Measurements from ENCODE around the gene JADE1. TPM values are rescaled to one million over a fixed set of nuclear protein-coding genes. Genes with fewer than 3 reads are reported as not detected.

JADE1 gene
- total and polyA plus RNA-seq, 2 of the 4 experiments (the other 2 are of a cell fraction), result 13.8 to 32.6 TPM

DNA sequence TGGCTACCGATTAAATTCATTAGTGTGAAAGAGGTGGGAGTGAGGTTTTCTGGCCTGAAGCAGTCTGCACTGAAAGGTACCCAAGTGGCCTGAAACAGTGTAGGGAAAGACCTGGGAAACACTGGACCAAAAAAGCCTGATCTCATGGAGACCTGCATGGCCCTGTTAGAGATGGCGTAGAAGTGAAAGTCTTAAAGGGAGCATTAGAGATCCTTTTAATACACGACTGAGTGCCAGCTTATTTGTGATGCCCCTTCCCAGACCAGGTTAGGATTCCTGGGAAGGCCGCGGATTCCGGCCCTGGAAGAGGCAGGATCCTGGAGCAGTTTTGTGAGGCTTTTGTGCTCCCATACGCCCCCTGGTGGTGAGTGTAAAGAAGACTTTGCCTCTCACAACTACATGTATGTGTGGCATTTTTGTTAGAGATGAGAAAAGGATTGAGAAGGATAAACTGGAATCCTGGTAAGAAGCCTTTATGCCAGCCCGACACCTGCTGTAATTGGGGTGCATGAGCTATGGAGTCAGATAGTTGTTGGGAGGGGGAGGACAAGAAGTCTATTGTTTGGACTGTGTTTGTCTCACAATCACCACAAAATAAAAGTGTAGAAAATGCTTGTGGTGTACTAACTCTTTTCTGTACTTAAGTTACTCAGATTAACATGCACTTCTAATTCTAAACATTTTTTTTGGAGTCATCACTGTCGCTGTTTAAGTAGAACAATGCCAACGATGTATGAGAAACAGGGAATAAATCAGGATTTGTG lies 54.0 kb downstream of the JADE1 start:
- H4K91ac ChIP-seq (ENCODE audit: insufficient read depth, low read depth, low read length), result peak overlapping the region; percentile 46
- H3K27me3 ChIP-seq (ENCODE audit: control insufficient read depth, insufficient read depth, low read length), result no peaks in the 10 kb centered on the region
- peak overlapping the region; percentile 29 to 83; a peak in 3 of 4 replicates for H4K8ac ChIP-seq (ENCODE audit: low read depth in 2 of 2, low read length in 2 of 2)
- WGBS, 2 experiments (ENCODE audit: extremely low coverage in 2 of 2, insufficient read length in 1 of 2), result no CpG with 5 or more reads among the region's 10 CpGs
- ATAC-seq (ENCODE audit: low read depth) (peak; percentile 65; the same call in 1 of the 2 replicates), DNase-seq (peak; percentile 80)
- CTCF ChIA-PET, result interaction anchor here (0.7 kb wide), 1 partner anchor 409 kb away, joined by 3 read pairs; no protein-coding TSS in a partner anchor
- H2BK15ac ChIP-seq (ENCODE audit: low read depth, low read length), result peak overlapping the region; percentile 43; the same call in 2 of the 3 replicates
- POLR2A ChIA-PET (ENCODE audit: unreplicated experiment), result no interaction called here
- peak overlapping the region; percentile 74 for H3K14ac ChIP-seq (replicated peaks; ENCODE audit: low read depth, low read length)
- H3K4me3 ChIP-seq (ENCODE audit: insufficient read depth, low read depth, low read length), result no peak overlapping the region
- no TSS peak for BruUV-seq (replicated peaks)
- peak overlapping the region; percentile 13 for H4K5ac ChIP-seq (ENCODE audit: low read depth, low read length)
- peaks cover 39% of the 10 kb centered on the region for H3K36me3 ChIP-seq (ENCODE audit: control insufficient read depth, insufficient read depth, low read length)
- peaks cover 31% of the 10 kb centered on the region for H3K9me1 ChIP-seq (ENCODE audit: insufficient read depth, low read length)
- H2AK5ac ChIP-seq (ENCODE audit: low read depth, low read length), result peak overlapping the region; percentile 93
- H2BK5ac ChIP-seq (ENCODE audit: low read depth, low read length, poor library complexity, severe bottlenecking), result peak overlapping the region; percentile 58
- peak overlapping the region; percentile 85 for H2BK120ac ChIP-seq (ENCODE audit: low read depth, low read length)
- H3K4me1 ChIP-seq (ENCODE audit: control insufficient read depth, insufficient read depth, low read length), result peaks cover 24% of the 10 kb centered on the region
- no peak overlapping the region for H3K4me2 ChIP-seq (ENCODE audit: low read depth, low read length)
- H2BK20ac ChIP-seq (ENCODE audit: low read depth, low read length), result peak overlapping the region; percentile 75; the same call in 1 of the 2 replicates
- peak overlapping the region; percentile 46; the same call in 1 of the 2 replicates for H3K23ac ChIP-seq (ENCODE audit: low read depth, low read length)
- H2AK9ac ChIP-seq (replicated peaks; ENCODE audit: low read depth, low read length, poor library complexity), result peak overlapping the region; percentile 34
- TF ChIP-seq RAD21 (IDR thresholded peaks at IDR 0.05; ENCODE audit: low read length) (peak; percentile 78), SMC3 (IDR thresholded peaks at IDR 0.05; ENCODE audit: low read depth, low read length) (peak; percentile 93), CTCF (conservative IDR thresholded peaks at IDR 0.05; ENCODE audit: low read depth, low read length) (peak; percentile 79), ELK1 (IDR thresholded peaks at IDR 0.05; ENCODE audit: borderline replicate concordance, low read depth, low read length) (no peak)
- H3K4ac ChIP-seq (ENCODE audit: low read depth, low read length), result peak overlapping the region; percentile 61
- H4K20me1 ChIP-seq (ENCODE audit: insufficient read depth, low read length), result peaks cover 10% of the 10 kb centered on the region; the same call in 1 of the 2 replicates
- H3K56ac ChIP-seq (ENCODE audit: extremely low read depth, insufficient read depth, low read length), result no peak overlapping the region
- H3K9ac ChIP-seq (ENCODE audit: low read depth, low read length), result peak overlapping the region; percentile 27; the same call in 1 of the 2 replicates
- intact Hi-C loops (cut with micrococcal nuclease), result loop anchor here (1.0 to 5.0 kb wide), 7 partner anchors 51 to 672 kb away; partner anchors contain the start of gene PGRMC2
- dilution Hi-C loops (cut with HindIII; ENCODE audit: low sequenced_read_pairs, unreplicated experiment), result no loop called here
- H2AFZ ChIP-seq (replicated peaks; ENCODE audit: low read length, poor library complexity), result peak overlapping the region; percentile 62
- in situ Hi-C loops (cut with MboI; ENCODE audit: low sequenced_read_pairs), result loop anchor here (5.0 to 10.0 kb wide), 5 partner anchors 51 to 669 kb away; partner anchors contain the start of gene PGRMC2
- peak overlapping the region; percentile 17 for H3K18ac ChIP-seq (ENCODE audit: low read depth, low read length)
- no peaks in the 10 kb centered on the region for H3K9me3 ChIP-seq (ENCODE audit: control insufficient read depth, insufficient read depth, low read length)
- H3K79me1 ChIP-seq (ENCODE audit: low read depth in 1 of 2, low read length in 2 of 2), result peaks cover 46 to 71% of the 10 kb centered on the region in 2 experiments
- H3K27ac ChIP-seq (ENCODE audit: insufficient read depth, low read length), result 0 out of 2 replicates have a peak overlapping the region, but pooled peaks have one; percentile 0
